Bronchus fibroblast of lung (primary cell): Measurements from ENCODE around the gene INSL6. TPM values are rescaled to one million over a fixed set of nuclear protein-coding genes. Genes with fewer than 3 reads are reported as not detected.

Experiments used
- total RNA-seq: library from RNA; depleted of rRNA; stranded (reverse); fragments of >200 nt; gene quantifications from 2 replicates; pipeline ENCODE4 v1.2.3, GENCODE V29; 2015

Gene INSL6
- not detected in 2 replicates for total RNA-seq

DNA sequence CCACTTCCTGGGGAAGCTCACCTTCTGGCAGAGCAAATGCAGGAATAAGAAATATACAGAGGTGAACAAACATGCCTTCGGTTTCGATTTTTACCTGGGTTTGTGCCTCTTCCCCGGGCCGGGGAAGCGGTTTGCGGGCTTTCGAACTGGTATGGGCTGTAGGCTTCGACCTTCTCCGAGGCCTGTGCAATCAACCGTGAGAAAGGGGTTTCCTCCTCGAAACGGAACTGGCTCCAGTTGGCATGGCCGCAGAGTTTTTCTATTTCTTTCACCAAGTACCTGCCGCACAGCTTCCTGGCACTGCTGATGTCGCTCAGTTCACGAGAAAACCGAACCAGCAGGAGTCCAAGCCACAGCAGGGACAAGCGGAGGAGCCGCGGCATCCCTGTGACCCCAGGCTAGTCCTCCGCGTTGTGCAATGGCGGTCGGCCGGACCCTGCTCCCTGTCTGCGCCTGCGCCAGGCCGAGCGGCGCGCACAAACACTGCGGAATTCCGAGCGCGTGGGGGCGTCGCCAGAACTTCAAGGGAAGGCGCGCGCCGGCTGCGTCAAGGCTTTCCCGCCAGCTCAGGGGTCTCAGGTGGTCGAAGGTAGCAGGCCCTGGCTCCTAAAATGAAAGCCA lies at the start of gene INSL6:
TSS of gene INSL6 (minus strand) at position 420 of the 621 bp plus-strand sequence. CDS start at position 383, 37 bp downstream.

DNA sequence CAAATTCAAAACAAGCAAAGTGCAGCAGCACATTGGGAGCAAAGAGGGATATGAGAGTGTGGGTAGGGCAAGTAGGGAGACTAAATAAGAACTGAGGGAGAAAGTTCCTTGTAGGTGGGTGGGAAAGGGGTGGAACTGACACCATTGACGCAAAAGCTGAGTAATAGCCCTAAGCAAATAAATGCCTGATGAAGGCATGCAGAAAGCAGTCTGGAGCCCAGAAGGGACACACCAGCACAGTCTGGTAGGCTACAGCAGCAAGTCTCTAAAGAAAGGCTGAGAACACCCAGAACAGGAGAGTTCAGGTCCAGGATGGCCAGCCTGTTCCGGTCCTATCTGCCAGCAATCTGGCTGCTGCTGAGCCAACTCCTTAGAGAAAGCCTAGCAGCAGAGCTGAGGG lies 45.8 kb upstream of the INSL6 start, which contains the start of gene INSL4:
TSS of gene INSL4 (plus strand) at position 208 of the 400 bp plus-strand sequence. CDS start at position 313, 105 bp downstream.

Other genes with a start within 250 kb of the INSL6 start
- gene JAK2, start 200.4 kb downstream of the INSL6 start, total RNA-seq = 3.4 and 4.2 TPM in 2 replicates
- gene INSL4, start 45.8 kb upstream of the INSL6 start, total RNA-seq = not detected in 2 replicates
- 0.17 TPM in 1 of 2 replicates, not detected in the other for gene RLN2, start 119.1 kb upstream of the INSL6 start, total RNA-seq
- not detected in 2 replicates for gene RLN1, start 154.2 kb upstream of the INSL6 start, total RNA-seq